PC-3 (cell line): ENCODE results near the gene TBC1D2B.
"Not testable (repeated sequence)": the region's sequence is repeated elsewhere in the genome, so short reads cannot be mapped to it uniquely, and the experiment has no call there.

Experiments
- CTCF ChIP-seq: fragments of 300-600 bp; sonication (generic); conservative IDR thresholded peaks from 2 replicates; pipeline ENCODE4 v1.5.1; 2017; ENCODE audit warnings: antibody characterized with exemption, low read depth, mild to moderate bottlenecking, low read length
- EZH2 ChIP-seq: fragments of 300-600 bp; sonication (generic); IDR thresholded peaks from one replicate; pipeline ENCODE4 v1.6.1; 2017; ENCODE audit warnings: antibody characterized with exemption, mild to moderate bottlenecking, low read length; ENCODE audit not compliant: unreplicated experiment

GRCh38 chr15:77951105-77951786 lies 126.3 kb downstream of the TBC1D2B start:
- not testable (repeated sequence) for TF ChIP-seq CTCF, EZH2
